NCI-H510A (cell line): ENCODE measurements around the gene UNC13C.

Experiments
- DNase-seq: peaks from one replicate; lab custom pipeline; 2025; lab: John Stamatoyannopoulos, UW

Gene UNC13C

DNA sequence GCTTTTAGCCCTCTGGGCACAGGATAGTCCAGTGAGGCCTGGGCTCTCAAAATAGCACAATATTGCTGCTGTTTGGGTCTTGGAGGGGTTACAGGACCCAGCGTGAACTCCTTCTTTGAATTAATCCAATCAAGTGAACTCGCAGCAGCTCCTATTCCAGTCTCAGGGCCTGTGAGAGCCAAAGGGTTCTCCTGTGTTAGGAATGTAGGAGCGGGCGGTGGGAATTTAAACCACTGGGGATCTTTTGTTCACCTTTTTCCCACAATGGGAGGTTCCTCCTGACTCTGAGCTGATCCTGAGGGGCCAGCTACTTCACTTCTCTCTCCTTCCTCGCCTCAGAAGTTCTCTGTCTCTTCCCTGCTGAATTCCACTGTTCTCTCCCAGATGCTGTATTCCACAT, 504.0 kb downstream of the UNC13C start:
- no peak for DNase-seq

DNA sequence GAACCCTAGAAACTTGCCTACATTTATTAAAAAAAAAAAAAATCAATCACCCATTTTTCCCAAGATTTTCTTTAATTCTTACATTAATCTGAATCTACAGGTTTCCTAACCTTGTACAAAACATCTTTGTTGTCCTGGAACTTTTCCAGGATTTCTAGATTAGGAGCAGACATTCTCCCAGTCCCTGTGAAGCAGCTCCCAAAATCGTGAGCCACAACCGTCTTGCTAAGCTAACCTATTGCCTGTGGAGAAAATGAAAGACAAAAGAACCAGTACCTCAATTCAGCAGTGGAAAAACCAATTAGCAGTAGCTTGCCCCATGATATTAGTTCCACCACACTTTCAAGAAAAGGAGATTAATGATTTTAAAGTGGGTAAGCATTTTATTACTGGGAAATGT, 522.1 kb downstream of the UNC13C start:
- DNase-seq = no peak

DNA sequence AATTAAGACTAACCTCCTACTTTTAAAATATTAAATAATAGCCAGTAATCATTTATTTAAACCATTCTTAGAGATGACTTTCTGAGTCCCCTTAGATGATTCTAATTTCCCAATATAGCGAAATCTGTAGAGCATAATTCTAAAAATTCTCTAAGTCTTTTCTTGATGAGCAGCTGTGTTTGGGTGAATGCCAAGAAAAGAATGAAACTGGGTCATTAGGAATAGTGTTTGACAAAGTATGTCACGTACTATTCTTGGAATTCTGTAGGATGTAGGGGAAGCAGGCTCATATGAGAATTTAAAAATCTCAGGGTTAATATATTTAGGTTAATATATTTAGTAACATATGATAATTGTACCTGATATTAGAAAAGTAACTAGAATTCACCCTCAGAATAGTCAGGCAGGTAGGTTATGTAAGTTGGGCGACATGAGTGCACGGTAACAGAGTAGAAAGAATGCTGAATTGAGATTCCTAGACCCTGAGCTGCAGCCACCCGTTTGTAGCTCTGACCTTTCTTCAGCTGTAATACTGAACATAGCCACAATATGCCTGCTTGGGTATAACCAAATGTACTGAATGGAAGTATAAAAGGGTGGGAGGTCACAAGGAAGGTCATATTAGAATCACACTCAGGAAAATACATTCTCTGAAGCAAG, 524.3 kb downstream of the UNC13C start:
- DNase-seq = no peak

DNA sequence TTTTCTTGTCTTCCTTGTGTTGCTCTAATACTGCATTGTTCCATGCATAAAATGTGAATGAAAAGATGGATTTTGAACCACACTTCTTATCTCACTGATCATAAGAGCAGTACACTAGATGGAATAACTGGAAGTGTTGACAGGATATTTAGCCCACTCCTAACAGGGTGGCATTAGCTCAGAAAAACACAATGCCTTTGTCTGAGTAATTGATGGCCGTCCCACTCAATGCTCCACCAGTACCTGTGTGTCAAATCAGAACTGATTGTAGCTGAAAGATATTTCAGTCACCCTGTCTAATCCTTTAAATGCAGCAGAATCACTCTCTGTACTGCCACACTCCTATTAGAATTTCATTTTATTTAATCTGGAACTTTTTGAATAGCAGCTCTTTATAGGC, 526.5 kb downstream of the UNC13C start:
- DNase-seq = no peak

DNA sequence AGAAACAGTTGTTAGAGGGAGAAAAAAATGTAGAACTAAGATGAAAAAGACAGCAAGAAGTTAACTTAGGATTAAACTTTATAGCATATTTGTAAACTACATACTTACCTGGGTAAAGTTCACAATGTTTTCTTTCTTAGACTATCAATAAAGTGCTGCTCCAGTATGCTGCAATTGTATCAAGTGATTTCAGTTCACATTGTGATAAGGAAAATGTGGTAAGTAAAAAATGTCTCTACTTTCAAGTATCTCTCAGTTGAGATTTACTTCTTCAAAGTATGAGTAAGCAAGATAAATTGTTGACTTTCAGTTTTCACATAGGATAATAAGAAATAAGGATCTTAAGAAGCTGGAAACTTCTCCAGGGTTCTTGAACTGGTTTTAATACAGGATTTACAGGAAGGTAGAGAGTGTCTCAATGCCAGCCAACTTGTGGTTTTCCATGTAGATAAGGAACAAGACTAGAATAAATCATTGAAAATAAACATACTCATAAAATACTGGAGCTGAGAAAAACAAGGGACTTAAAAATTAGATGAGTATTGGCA, 528.8 kb downstream of the UNC13C start:
- no peak for DNase-seq

DNA sequence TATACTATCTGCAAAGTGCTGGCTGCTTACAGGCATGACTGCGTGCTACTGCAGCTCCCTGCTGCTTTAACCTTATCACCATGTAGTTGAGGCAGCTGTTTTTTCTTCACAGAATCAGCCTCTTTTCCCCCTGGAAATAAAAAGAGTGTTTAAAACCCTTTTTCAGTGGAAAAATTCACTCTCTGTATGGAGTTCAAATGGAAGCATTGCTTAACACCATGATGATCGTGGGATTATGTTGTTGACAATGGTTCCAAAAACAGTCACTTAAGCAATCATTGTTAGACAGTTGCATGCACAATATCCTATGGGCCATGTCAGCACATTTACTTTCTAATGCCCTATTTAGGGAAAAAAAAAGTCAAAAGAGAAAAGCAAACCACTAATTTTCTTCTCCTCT, 536.4 kb downstream of the UNC13C start:
- no peak for DNase-seq

DNA sequence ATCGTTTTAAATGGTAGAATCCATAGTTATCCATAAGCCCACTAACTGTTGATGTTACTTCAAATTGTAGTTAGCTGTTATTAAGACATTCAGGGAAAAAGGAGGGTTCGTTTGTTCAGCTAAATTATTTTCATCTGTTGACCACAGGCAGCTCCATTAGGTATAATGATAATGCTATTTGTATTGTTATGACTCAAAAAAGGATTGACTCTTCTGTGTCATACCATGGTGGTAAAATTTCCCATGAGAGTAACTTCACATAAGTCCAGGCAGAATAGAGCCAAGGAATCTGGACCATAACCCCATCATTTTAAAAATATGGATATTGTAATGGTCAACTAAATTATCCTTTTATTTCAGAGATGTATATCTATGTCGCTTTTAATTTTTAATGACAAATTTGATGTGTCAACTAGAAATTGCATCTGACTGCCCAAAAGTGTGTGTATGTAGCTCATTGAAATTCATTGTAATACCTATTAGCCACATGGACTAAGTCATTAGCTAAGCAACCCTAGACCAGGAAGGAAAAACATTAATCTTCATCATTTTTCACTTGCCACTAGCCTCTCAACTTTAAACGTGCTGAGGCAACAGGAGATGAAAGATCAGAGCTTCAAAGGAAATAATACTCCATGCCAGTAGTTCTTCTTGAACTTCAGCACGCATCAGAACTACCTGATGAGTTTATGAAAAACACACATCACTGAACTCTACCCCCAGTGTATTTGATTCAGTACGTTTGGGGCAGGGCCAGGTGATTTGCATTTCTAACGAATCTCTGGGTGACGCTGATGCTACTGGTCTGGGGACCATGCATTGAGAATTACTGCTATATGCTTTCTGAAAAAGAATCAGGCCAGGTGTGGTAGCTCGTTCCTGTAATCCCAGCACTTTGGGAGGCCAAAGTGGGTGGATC, 537.7 kb downstream of the UNC13C start:
- DNase-seq = no peak

DNA sequence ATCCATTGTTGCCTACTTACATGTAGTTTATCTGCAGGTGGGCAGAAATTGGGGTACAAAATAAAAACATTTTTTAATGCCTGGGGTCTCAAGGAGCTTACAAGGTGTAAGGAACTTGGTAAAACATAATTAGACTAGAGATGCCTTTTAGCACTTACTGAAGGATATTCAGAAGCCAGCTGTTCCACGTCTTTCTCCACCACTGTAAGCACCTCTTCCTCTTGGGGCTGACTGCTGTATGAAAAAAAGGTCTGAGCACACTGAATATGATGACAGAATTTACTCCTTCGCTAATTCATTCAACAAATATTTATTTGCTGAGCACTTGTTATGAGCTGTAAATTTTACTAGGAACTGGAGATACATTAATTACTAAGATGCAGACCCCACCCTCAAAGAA, 539.1 kb downstream of the UNC13C start:
- DNase-seq = no peak

DNA sequence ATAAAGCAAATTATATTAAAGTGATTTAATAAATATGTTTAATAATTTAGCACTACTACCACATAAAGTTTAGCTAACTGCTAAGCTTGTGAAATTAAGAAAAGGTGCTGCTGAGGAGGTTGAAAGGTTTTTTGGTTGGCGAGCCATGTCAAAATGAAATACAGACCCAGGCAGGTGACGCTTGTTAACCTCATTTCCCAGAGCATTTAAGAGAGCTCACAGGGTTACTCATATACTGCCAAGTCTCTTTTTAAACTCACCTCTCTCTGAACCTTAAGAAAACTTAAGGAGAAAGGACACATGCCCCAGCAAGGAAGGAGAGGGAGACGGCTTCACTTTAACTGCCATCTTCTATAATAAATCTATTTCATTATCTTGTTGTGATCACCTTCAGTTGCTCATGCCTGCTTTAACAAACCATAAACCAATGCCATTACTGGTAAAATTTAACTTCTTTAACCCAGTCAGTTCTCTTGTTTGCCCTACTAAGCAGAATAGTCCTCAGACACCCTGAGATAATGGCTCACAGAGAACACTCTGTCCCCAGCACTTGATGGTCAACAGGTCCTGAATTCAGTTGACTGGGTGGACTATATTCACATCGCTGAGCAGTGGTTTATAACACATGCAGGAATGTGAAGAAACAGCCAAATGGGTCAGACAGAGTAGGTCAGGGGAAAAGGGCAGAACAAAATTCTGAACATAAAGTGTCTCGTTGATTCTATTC, 540.1 kb downstream of the UNC13C start:
- DNase-seq = no peak

DNA sequence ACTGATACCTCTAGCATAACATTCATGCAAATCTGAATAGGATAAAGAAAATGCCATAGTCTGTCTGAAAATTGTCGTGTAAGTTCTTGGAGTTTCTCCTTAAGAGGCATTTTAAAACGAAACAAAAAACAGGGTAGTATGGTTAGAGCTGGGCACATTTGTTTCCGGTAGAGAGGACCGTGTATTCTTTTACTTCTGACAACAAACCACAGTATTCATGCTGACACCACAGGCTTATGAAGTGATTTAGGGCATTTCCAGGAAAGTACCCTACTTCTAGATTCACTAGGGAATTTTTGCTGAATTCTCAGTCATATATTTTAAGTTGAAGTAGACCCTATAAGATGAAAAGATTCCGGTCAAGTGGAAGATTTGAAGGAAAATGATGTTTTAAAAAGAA, 541.3 kb downstream of the UNC13C start:
- DNase-seq = no peak

DNA sequence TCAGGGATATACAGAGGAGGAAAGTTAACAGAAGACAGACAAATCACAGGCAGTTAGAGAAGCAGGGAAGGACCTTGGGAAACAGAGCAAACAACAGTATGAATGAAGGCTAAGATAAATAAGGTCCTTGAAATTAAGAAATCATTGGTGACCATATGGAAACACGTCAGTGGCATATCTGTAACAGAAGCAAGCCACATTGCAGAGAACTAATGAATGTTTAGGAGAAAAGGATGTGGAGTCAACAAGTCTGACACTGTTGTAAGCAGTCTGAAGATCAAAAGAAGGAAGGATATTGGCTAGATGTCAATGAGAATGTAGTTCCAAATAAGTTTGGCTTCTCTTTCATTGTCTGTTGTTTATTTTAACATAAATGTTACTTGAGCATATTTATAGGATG, 542.4 kb downstream of the UNC13C start:
- DNase-seq = no peak

DNA sequence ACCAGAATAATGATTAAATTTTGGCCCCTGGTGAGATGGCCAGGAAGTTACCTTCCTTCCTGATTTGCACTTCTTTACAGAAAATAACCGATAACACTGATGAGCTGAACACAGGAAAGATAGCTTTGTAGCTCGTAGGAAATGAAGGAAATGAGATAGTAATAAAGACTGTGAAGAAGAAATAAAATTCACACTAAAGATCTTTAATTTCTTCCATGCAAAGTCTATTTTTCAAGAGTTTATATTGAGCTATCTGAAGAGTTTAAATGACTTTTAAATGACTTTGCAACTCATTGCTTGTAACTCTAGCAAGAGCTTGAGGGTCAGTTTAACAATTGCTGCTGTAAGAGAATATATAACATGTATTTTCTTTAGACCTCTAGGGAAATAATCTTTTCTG, 543.0 kb downstream of the UNC13C start:
- no peak for DNase-seq

DNA sequence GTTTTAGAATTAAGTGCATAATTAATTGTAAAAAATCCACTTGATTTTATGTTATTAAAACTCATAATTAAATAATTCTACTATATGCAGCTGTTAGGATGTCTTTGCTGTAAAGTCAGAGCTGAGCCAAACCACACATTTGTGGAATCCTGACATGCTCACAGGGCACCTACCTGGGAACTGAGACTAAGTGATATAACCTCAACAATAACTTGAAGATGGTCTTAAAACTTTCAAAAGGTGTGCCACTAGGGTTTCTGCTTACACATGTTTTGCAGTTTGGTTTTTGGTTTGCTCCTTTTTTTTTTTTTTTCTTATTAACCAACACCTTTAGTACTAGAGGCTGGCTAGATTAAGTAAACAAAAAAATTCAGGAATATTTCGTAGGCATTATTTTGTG, 549.8 kb downstream of the UNC13C start:
- no peak for DNase-seq

DNA sequence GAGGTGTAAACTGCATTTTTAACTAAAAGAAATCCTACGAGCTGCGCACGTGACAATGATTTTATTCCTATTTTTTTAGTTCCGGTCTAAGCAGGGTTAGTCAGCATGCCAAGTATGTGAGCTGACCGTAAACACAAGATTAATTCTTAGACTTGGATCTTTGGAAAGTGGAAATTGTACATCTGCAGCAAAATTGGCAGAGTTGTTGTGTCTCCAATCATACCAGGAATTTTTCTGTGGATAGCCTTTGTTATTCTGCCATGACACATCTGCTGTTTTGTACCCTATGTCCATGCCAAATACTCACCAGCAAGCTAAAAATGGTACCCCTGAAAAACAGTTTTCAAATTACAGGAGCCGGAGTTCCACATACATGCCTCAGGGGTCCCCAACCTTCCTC, 562.5 kb downstream of the UNC13C start:
- DNase-seq = no peak

DNA sequence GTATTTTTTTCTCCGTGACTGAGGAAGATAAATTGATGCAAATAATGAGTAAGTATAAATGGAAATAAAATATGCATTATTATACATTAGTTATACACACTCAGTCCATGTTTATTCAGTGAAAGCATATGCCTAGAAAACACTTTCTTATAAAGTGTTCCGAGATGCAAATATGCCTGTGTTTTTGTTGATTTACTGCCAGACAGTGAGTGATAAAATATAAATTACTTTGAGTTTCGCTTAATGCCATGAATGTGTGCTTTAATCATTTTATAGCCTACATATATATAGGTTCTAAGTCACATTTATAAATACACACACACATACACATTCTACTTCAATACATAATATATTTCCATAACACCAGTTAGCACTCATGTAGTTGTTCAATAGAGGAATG, 569.2 kb downstream of the UNC13C start:
- DNase-seq = no peak

DNA sequence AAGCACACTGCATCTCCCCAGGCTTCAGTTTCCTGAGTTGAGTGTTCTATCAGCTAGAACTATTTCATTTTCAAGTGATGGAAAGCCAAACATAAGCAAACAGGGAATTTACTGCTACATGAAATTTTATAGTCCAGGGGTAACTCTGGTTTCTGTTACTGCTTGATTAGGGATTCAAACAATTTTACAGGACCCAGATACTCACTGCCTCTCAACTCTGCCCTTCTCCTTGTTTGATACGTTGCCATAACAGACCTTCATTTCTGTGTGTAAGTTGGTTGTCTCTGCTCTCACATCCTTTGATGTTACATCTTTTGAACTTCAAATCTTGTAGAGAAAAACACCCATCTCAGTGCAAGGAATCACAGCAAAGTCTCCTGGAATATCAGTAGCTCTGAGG, 572.7 kb downstream of the UNC13C start:
- no peak for DNase-seq

DNA sequence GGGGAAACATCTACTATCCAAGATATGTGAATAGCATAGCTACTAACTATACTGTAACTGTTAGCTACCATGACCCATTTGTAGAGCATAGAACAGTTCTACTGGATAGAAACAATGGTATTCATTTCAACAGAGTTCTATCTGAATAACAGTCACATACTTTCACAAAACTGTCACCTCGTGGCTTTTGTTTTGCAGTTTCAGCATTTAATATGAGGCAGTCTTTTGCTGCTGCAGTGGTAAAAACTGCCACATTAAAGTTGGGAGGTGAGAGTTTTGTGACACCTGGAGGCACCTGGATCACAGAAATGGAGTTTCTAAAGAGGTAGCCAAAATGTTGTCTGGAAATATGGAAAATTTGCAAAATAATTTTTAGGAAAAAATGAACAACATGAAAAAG, 578.0 kb downstream of the UNC13C start:
- no peak for DNase-seq

DNA sequence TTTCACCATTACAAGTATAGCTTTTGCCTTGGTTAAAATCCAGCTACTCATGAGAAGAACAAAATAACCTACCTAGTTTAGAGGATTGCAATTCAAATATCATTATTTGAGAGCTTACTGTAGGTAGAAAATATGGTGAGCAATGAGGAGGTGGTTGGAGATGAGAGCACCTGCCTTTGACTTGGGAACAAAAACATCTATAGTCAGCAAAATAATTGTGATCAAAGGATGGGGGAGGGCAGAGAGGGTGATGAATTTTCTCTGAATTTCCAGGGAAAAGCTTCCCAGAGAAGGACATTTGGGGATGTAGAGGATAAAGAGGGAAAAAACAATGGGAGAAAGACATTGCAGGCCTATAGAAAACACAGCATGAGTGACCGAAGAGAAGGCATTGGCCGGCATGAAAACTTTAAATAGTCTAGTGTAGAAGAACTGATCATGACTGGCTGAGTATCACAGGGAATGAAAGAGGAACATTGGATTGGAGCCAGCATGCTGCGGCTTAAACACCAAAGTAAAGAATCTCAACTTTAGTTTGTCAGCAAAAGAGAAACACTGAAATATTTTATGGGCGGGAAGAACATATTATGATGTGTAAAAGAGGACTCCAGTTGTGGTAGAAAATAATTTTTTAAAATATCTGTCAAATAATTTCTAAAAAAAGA, 581.3 kb downstream of the UNC13C start:
- DNase-seq = no peak

DNA sequence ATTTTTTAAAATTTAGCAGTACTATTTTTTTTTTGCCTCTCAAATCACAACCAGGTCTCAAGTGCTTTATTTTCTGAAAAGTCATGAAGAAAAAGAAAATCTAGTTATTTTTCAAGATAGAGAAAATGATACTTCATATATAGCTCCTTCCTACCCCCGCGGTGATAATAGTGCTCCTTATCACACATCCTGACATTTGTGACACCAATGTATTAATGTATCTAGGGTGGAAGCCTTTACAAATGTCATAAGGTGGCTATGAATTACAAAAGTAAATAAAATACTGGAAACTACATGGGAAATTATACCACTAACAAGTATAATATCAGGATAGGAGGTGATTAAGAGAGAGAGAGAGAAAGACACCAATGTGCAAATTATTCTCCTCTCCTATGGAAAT, 582.2 kb downstream of the UNC13C start:
- no peak for DNase-seq

DNA sequence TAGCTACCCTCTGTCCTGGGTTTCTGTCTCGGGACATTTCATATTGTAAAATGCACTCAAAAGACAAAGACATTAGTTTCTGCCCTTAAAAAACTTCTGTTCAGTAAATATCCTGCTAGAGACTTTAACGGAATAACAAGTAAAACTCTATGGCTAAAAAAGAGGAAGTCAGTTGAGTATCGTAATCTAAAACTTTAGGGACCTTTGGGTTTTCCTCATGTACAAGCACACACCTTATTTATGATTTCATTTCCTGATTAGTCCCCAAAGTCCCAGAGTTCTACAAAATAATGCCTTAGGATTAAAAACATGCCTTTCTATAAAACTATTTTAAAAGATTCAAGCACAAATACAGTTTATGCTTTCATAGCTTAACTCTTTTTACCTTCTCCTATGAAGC, 585.9 kb downstream of the UNC13C start:
- no peak for DNase-seq

DNA sequence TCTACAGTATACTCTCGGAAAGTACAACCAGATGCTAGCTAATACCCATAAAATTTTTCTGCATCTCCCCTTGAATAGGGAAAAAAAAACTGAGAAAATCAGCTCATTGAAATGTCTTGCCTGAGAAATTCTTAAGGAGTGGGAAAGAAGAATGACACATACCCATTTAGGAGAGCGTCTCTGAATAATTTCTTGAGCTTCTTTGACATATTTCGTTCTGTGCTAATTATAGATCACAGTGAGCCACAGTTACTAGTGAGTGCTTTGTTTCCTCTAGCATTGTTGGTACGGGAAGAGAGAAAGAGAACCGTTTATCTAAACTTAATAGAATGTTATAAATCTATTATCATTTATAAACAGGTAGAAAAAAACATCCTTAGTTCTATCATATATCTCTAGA, 588.4 kb downstream of the UNC13C start:
- no peak for DNase-seq

DNA sequence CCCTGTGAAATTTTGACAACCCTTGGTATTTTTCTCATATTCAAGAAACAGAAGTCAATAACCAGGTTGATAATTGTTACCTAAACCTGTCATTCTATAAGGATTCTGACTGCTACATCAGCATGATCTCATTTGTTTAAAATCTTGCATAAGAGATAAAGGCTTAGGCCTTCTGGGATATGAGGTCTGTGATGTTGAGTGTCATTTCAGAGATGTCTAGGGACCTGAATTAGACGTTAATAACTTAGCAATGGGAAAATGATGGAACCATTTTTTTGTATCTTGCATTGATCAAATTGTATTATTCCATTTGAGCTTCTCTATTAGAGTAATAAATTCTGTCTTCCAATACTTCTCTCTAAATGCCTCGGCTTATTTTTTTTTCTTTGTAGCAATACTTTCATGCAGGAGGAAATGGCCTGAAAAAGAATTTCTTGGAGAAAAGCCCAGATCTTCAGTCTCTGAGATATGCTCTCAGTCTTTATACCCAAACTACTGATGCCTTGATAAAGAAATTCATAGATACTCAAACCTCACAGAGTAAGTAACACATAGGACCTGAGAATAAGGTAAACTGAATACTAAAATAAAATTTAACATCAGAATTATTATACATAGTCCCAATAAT, 589.3 kb downstream of the UNC13C start:
- no peak for DNase-seq
